Tibial nerve (tissue), 3 donors: ENCODE data around the gene SAFB.

Experiments
- CTCF ChIP-seq, 5 experiments: fragments of 200-600 bp in 3 of 5; fragments of 450-650 bp in 2 of 5; sonication (generic) in 3 of 5; IDR thresholded peaks; one replicate each; pipeline ENCODE4 v1.5.1; 2016 to 2019; ENCODE audit warnings: antibody characterized with exemption in 5 of 5, mild to moderate bottlenecking in 3 of 5, moderate library complexity in 2 of 5
- POLR2A ChIP-seq, 2 donors: fragments of 450-650 bp; IDR thresholded peaks; one replicate each; pipeline ENCODE4 v1.6.1; 2017; ENCODE audit warnings: antibody characterized with exemption in 2 of 2, mild to moderate bottlenecking in 2 of 2, moderate library complexity in 2 of 2

- TF ChIP-seq CTCF (IDR thresholded peaks at IDR 0.05) (no peak), POLR2A (IDR thresholded peaks at IDR 0.05) (no peak)
Observed at GRCh38 chr19:5669212-5669611, 46.3 kb downstream of the SAFB start.
